Measurements from ENCODE around the gene MYL6B.

GRCh38 chr12:56160894-56161689, 8.7 kb downstream of the MYL6B start:
- TF ChIP-seq ZNF274 (IDR thresholded peaks at IDR 0.05; ENCODE audit: low read depth, low read length), result no peak
- TF ChIP-seq YY1 (IDR thresholded peaks at IDR 0.05; ENCODE audit: insufficient read depth, insufficient read length), result no peak

Measured in NT2/D1 (cell line).